GM18526 (cell line): ENCODE results near the gene RAX.

Experiments
- POLR2A ChIP-seq: IDR thresholded peaks from 3 replicates; pipeline ENCODE4 v1.6.1; 2011; ENCODE audit not compliant: insufficient read length; ENCODE audit errors: extremely low read depth

RAX gene

GRCh38 chr18:59272891-59273758 lies at the start of gene RAX:
Gene RAX (minus strand): TSS chr18:59273454. CDS start chr18:59273206, 248 bp downstream.
- TF ChIP-seq POLR2A: no peak

DNA sequence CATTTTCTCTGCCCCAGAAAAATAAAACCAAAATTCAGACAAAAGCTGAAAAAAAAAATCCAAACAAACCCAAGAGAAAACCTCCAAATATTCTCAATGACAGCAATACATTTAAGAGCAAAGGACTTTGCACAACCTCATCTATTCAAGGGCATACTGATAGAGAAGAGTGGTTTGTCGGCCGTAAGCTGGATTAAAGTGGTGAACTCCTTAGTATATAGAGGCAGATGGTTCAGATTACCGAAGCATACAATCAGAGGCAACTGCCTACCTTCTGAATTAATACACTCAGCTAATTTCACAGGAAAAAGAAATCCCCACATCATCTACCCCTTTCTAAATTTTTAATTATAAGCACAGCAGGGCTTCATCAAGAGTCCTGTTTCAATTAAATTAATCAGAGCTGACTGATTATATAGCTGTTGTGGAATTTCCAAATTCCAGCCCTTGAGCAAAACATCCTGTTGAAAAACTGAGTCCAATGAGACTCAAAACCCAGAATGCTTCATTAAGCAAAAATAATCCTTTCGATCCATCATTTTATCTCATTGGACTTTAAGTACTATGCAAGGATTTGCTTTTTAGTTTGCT lies 45.3 kb upstream of the RAX start, which contains the start of gene CPLX4:
CPLX4 (minus strand) TSS at position 190 of the 591 bp plus-strand sequence; CDS start at position 3, 187 bp downstream.
- TF ChIP-seq POLR2A: no peak

DNA sequence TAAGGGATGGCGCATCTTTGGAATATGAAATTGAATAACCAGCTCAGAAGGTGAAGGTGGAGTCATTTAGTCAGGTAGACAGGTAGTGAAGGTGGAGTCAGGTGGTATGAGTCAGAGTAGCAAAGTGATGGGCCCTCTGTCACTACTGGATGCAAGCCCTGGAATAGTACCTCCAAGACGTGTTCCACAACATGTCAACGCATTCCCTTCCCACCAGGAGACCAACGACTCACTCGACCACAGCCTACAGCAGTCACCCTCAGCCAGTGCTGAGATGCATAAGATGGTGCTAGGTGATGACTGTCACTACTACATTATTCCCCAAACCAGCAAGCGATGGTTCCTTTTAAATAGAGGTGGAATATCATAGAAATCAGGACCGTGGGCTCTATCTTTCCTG lies 38.4 kb upstream of the RAX start:
- TF ChIP-seq POLR2A: no peak

DNA sequence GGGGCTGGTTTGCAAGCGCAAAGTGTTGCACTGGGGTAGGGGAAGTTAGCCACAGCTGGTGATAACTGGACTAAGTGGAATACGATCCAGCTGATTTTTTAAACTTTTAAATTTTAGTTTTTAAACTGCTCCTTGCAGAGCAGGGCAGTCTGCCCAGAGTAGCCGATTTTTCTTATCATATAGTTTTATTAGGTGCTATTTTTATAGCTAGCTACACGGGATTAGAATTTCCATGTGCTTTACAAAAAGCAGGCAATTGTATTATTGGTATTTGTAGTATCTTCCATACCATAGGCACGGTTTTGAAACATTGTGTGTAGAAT lies 35.6 kb upstream of the RAX start:
- TF ChIP-seq POLR2A: no peak

DNA sequence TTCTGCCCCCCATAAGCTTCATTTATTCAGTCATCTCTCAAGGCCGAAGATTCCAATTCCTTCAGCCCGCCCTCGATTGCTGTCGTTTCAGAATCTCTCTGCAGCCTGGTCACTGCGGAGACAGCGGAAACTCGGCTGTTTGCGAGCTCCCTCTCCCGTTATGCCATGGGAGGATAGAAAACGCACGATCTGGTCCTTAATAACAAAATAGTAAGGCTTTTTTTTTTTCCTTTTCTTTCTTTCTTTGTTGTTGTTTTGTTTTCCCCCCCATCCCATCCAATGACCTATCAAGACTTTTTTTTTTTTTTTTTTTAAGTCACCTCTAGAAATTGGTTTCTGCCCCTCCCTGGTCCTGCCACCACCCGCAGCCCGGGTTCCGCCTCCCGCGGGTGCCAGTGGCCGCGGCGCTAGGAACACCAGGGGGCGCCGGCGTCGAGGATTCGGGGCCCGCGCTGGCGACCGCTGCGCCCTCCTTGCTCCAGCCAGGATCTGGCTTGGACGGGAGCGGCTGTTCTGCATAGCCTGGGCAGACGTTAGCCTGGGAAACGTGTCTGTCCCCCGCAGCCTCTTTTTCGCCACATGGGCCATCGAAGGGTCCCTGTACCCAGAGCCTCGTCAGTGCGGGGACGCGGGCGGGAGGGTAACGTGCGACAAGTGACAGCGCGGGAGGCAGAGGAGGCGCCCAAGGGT lies 35.1 kb upstream of the RAX start:
- no peak for TF ChIP-seq POLR2A

GRCh38 chr18:59306640-59307039 lies 33.4 kb upstream of the RAX start:
- no peak for TF ChIP-seq POLR2A

DNA sequence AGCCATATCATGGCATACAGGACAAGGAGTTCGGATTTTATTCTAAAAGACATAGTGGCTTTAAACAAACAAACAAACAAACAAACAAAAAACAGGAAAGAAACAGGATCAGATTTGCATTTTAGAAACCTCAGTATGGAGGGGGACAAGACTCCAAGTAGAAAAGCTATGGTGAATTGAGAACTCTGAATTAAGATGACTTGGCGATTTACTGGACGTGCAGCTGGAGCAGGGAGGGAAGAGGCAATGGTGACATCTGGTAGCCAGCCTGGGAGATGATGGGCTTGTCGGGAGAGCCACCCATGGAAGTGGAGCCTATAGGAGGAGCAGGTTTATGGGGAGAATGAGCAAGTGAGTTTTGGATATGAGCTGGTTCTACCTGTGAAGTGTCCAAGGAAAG lies 32.0 kb upstream of the RAX start:
- no peak for TF ChIP-seq POLR2A

- TF ChIP-seq POLR2A: no peak
Observed at GRCh38 chr18:59303656-59304195, 30.5 kb upstream of the RAX start.

GRCh38 chr18:59303006-59303405 lies 29.8 kb upstream of the RAX start:
- no peak for TF ChIP-seq POLR2A

DNA sequence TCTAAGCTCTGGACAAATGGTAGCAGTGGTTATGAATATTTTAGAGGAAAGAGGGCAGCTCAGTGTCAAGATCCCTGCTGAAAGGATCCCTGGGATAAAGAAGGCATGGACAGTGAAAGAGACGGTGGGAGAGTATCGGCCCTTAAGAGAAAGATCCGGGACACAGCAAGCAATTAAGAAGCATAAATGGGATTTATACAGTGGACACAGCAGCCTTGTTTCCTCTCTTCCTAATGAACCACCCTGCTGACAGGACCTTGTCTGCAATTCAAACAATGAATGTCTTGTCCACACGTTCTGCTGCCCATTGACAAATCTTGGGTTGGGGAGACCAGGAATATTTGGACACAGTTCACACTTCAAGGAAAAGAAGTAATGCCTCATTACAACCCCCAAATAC lies 28.7 kb upstream of the RAX start:
- TF ChIP-seq POLR2A: no peak

DNA sequence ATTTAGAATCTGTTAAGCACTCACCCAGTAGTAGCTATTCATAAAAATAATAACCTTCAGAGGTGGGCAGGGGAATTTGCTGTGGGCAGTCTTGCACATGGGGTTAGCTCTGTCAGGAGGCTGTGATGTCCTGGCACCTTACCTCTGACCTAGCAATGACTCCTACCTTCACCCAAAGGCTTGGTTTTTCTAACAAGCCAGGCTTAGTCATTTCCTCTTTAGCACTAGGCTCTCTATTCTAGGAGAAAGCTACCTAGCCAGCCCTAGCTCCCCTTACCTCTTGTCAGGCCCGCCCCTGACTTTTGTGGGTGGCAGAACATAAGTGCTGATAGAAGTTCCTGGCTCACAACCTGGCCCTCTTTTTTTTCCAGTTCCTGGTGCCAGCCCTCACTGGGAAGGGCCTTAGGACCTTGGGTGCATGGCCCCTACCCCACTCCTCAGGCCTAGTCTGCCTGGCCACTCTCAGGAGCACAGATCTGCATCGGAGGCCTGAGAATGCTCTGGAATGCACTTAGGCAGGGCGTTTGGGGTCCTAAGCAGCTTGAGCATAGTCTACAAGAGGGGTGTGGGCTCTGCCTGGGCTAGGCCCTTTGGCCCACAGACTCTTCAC lies 27.5 kb upstream of the RAX start:
- no peak for TF ChIP-seq POLR2A

DNA sequence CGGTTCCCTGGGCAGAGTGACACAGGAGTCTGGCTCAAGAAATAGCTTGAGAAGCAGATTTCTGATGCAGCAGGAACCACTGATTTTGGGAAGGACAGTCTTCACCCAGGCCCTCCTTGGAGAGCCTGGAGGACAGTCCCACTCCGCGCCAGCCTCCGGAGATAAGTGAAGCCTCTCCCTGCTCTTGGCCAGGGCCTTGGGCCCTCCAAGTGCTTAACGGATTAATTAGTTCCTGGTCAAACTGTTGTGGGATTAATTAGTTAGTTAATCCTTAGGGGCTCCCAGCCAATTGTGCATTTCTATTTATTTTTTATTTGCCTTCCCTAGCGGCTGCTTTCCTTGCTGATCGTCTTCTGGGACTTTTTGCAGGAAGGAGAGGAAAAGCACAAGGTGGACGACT lies 25.6 kb upstream of the RAX start:
- no peak for TF ChIP-seq POLR2A

DNA sequence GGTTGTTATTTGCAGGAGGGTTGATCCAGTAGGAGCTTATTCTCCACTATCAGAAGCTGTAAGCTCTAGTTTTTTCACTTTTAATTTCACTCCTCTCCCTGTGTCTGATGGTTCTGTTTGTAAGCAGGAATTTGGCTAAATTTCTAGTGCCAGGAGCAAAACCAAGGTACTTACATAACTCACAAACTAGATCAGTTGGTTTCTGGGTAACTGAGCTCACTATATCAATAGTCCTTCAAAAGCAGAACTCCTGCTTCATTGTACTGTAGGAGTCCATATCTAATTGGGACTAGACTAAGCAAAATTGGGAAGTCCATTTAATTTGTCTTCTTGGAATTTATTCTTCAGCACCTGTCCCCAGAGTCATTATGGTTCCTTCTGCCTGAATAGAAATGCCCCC lies 20.1 kb upstream of the RAX start:
- TF ChIP-seq POLR2A: no peak

DNA sequence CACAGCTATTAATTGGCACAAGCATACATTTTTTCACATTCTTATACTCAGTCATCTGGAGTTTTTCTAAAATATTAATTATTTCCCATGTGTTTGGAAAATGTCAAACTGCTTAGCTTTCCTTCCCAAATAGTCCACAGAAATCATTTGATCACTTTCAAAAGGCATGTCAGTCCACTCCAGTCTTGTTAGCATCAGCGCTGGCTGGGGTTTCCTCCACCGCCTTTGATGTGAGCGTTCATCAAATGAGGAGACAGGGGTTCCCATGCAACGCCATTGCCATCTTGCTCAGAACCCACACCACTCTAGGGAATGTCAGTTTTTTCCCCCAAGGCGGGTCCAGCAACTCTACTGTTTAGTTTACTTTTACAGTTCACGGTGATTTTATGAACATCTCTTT lies 13.1 kb upstream of the RAX start:
- TF ChIP-seq POLR2A: no peak

- no peak for TF ChIP-seq POLR2A
Observed at GRCh38 chr18:59282341-59282740, 9.1 kb upstream of the RAX start.
